Frontal cortex (tissue), 4 donors: Measurements from ENCODE around the gene MYBPC3. TPM values are rescaled to one million over a fixed set of nuclear protein-coding genes. Genes with fewer than 3 reads are reported as not detected.

Experiments used
- DNase-seq, 2 donors: peaks; one replicate each; pipeline ENCODE4 v3.0.0; 2012; ENCODE audit warnings: low spot score in 2 of 2
- FAIRE-seq: peaks from 2 replicates; lab custom pipeline; 2012; peaks lifted over from hg19 to GRCh38; lab: Jason Lieb, UNC
- total RNA-seq: library from RNA; depleted of rRNA; stranded (reverse); fragments of >200 nt; gene quantifications from one replicate; pipeline ENCODE4 v1.2.3, GENCODE V29; 2014
- donor health status: control.
- donor health status: control.
- donor health status: control.

Gene MYBPC3
- not detected for total RNA-seq

DNA sequence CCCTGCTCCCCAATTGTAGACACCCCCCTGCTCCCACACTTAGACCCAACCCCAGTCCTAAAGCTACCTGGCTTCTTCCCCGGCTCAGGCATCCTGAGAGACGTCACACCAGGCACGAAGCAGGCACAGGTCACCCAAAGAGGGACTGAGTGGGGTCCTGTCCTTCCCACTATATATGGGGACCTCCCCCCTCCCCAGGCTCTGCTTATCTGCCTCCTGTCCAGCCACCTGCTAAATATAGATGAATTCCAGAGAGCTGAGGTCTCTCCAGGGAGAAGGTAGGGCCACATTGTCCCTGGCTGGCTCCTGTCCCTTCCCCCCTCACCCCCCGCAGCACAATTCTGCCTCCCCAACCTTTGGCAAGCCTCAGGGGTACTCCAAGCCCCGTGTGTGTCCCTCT lies at the start of gene MYBPC3:
Gene MYBPC3, minus strand, starts transcription at position 147 of the 400 bp plus-strand sequence. Its CDS starts 55 bp downstream, at position 92.
- DNase-seq (no peak), FAIRE-seq (no peak)

DNA sequence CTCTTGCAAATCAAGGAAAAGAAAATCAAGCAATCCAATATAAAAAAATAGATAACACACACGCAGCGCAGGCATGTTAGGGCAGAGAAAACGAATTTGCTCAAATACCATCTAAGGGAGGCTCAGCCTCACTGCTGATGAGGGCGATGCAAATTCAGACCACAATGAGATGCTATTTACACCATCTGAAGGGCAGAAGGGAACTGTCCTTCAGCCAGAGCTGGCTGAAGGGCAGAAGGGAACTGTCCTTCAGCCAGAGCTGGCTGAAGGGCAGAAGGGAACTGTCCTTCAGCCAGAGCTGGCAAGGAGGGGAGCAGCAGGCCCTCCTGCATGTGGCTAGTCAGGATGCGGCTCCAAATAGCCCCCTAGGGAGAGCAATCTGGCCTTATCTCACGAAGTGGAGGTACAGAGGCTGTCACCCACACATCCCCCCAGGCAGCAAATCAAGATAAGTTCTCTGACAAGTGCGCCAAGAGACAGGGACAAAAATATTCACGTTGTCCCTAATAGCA lies 48.3 kb upstream of the MYBPC3 start:
- DNase-seq, result no peak
- FAIRE-seq, result no peak

DNA sequence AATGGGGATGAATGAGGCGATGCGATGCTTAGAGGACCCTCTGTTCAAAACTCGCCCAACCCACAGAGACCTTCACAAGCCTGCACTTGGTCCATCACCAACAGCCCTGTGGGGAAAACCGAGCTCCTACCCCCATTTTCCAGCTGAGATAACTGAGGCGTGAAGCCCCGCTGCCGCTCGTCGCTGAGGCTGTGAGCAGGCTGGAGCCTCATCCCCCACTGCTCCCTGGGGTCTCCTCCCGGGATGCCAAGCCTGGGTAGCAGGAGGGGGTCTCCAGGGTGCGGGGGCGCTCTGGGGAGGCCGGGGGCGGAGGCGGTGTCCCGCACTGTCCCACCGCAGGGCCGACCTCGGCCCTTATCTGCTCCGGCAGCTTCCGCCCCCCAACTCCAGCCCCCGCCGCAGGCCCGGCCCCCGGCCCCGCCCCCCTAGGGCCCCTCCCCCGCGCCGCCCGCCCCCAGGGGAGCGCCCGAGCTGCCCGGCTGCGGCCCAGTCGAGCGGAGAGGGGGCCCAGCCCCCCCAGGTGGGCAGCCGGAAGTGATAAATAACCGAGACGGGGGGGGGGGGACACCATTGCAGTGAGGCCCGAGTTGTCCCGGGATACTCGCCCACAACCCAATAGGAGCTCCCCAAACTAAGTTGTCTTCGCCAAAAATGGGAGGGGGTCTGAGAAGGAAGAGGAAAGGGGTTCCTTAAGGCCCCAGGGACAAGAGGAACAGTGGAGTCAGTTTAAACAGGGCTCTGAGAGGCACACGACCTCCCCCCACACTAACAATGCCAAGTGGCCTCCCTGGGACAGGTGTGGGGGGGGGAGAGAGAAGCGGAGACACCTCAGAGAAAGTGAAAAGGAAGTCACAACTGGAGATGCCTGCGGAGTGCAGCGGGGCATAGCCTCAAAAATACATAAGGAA lies 47.6 kb upstream of the MYBPC3 start:
- DNase-seq, result no peak
- FAIRE-seq, result no peak

DNA sequence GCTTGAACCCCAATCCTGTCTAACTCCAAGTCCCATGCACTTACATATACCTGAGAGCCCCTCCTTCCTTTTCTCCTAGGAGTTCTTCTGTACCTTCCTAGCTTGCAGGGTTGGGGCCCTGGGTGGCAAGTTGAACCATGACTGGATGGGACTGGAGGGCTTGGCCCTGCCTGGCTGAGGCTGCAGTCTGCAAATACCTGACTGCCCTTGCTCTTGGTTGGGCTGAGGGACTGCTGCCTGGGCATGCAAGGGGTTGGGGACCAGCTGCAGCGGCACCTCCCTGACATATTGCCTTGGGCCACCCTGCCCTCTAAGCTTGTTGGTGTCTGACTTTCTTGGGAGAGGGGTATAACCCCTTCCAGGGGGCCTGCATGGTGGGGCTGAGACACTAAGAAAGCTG lies 46.0 kb upstream of the MYBPC3 start:
- DNase-seq (no peak), FAIRE-seq (no peak)

DNA sequence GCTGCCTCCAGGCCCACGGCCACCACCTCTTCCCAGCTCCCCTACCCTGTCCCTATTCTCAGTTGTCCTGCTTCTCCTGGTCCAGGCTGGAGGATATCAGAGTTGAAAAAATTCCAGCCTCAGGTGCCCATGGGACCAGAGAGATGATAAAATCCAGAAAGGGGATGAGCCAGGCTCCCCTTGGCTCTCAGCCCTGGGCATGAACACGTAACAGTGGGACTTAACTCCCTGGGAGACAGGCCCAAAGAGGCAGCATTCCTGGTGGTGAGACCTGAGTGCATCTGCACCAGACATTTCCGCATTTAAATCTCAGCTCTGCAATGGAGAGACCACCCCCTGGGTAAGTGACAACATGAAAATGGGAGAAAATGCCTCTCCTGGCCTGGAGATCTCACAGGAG lies 45.5 kb upstream of the MYBPC3 start:
- FAIRE-seq, result no peak
- no peak for DNase-seq

DNA sequence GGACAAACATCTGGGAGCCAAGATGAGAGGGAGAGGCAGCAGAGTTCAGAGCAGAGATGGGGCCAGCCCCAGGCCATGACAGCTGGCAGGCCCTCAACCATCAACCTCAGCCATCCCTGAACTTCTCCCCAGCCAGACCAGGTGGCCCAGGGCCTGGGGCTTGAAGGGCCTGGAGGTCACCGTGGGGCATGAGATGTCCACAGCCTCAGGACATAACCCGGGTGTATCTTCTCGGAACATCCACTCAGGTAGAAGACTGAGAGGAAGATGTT lies 43.5 kb upstream of the MYBPC3 start:
- no peak for FAIRE-seq
- no peak for DNase-seq

DNA sequence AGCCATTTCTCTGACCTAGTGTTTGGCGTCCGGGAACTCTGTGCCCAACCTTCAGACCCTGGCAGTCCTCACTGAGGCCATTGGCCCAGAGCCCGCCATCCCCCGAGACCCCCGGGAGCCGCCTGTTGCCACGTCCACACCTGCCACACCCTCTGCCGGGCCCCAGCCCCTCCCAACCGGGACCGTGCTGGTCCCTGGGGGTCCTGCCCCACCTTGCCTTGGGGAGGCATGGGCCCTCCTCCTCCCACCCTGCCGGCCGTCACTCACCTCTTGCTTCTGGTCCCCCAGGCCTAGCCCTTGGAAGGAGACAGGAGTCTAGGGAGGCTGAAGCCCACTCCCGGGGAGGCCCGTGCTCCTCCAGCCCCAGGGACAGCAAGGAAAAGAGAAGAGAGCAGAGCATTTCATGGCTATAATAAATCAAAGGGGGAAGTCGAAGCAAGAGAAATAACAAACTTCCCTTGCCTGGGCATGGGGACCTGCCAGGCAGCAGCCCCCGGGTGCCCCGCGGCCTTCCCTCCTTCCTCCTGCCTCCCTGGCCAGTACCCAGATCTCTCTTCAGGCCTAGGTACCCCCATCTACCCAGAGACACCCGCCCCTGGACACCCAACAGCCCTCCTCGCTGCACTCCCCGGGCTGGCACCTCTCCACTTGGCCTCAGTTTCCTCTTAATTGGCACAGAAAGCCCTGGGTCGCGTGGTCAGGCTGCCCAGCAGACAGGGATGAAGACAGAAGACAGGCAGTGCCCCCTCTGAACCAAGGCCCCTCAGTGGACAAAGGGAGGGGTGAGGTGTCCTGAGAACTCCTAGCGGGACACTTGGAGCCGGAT lies 42.9 kb upstream of the MYBPC3 start:
- DNase-seq, result no peak
- no peak for FAIRE-seq

DNA sequence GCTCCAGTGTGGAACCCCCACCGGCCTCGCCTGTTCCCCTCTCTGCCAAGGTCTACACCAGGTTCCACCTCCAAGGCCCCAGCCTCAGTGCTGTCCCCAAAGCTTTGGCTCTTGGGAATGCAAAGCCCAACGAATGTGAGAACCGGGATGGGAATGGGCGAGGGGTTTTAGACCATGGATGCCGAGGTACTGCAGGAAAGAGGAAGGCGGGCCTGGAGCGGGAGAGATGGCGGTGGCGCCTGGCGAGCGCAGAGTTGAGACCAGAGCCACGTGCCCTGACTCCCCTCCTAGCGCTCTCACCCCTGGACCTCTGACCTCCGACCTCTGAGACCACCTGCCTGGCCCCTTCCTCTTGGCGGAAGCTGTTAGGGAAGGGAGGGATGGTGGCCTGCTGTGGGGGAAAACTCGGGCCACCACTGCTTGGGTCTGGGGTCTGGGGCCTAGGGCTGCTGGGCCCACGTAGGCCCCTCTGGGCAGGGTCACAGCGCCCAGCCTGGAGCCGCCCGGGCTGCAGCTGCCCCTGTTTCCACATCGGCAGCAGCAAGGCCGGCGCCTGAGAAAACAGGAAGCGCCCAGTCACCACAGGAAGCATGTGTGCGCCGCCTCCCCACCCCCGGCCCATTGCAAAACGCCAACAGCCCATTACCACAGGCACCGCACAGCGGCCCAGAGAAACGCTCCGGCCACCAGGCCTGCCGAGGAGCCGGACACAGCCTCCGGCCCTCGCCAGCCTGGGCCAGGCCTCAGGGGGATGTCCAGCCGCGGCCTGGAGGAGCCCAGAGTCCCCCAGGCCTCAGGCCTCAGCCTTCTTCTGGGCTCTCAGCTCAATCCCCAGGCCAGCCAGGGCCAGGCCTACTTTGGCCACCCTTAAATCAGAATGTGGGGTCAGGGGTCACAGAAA lies 42.1 kb upstream of the MYBPC3 start:
- DNase-seq (peak in 1 of 2 donors; percentile 66), FAIRE-seq (no peak)

DNA sequence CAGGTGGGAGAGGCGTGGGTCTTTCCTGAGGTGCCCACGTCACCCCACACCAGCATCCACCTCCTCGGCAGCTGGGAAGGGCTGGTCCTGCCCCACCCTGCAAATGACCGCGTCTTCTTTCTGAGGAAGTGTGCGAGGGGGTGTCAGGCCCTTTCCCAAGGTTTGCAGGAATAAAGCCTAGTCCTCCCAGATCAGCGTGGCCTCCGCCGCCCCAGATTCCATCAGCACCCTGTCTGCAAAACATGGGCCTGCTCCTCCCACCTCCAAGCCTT lies 41.5 kb upstream of the MYBPC3 start:
- DNase-seq (no peak), FAIRE-seq (no peak)

DNA sequence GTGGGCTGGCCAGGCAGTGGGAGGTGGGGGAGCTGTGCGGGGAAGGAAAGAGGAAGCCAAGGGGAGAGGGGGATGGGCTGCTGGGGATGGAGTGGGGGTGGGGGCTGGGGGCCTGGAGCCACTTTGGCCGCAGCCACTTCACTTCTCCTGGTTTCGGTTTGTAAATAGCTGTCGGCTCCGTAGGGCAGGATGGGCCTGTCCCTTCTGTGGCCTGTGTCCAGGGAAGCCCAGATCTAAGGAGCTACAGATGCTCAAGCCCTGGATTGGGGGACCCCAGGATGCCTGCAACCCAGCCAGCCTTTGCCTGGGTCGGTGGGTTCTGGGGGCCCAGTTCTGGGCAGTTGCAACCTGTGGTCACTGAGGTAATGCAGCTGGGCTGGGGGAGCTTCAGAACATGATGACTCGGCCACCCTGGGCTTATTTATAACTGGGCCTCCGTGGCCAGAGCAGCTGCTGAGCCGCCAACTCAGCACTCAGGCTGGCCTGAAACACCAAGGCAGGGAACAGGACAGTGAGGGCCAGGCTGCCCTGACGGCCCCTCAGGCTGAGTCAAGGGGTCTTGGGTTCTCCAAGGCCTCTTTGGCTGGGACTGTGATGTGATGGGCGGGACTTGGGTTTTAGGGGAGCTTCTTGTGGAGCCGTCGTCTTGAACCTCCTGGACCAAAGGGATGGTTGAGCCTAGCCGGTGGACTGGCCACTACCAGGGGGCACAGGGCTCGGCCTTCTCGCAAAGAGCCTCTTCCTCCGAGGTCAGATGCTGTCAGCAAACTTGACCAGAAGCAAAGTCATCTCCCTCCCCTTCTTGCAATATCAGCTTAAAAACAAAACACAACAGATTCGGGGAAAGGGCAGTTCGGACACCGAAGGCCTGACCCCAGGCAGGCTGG lies 40.9 kb upstream of the MYBPC3 start:
- no peak for DNase-seq
- FAIRE-seq, result no peak

DNA sequence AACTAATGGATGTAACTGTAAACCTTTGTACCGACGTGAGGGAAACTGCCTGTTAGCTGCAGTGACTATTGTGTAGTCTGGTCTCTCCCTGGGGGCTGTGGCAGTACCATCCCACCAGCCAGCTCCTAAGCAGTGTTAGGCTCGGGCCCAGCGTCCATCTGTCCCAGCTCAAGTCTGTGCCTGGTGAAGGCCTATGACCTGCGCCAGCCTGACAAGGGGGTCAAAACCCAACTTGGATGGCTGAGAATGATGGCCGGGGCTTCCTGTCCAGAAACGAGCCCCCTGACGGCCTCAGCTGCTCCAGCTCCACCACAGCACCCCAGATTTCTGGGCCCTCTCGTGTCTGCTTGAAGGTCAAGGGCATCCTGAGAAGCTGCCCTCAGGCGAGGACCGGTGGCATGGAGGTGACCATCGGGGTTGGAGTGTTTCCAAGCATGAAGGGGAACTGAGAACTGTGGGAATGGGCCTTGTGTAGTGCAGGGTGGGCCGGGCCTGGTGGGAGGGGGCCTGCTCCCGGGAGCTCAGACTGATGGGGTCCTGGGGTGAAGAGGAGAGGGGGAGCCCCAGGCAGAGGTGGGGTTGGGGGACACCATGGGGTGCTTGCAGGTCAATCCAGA lies 40.2 kb upstream of the MYBPC3 start:
- FAIRE-seq, result no peak
- DNase-seq, result no peak

DNA sequence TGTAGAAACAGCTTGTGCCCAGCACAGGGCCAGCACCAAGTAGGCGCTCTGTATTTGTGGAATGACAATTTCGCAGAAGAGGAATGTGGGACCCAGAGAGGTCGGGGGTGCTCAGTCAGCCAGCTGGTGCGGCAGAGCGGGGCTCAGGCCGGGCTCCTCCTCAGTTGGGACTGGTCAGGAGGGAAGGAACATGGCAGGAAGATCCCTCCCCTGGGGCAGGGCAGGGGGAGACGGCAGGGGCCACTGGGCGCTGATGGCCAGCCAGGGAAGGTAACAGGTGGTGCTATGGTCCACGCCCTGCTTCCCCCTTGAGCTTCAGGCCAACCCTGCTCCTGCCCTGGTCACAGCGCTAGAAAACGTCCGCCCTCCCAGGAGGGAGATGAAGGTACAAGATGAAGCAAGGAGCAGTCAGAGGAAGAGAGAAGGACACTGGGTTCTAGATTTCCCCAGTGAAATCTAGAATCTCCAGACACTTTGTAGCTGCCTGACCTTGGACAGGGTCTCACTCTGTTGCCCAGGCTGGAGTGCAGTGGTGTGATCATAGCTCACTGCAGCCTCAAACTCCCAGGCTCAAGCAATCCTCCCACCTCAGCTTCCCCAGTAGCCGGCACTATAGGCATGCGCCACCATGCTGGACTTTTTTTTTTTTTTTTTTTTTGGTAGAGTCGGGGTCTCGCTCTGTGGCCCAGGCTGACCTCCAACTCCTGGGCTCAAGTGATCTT lies 39.4 kb upstream of the MYBPC3 start:
- FAIRE-seq, result no peak

DNA sequence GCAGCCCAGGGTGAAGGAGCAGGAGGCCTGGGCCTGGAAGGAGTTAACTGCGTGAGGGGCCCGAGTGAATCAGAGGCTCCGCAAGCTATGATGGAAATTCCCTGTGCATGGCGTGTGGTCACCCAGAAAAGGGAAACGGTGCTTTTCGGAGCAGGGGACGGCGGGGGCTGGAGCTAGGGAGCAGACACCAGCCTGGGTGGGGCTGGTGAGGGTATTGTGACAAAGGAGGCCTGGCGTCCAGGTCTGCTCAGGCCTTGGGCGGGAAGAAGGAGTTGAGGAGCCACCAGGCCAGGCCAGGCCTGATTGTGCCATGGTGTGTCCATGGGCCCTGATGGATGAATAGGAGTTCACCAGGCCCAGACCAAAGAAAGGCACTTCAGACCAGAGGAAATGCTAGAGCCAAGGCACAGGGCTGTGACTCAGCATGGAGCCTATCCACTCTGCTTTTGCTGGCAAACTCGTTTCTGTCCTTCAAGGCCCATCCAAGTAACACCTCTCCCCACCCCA lies 38.6 kb upstream of the MYBPC3 start:
- FAIRE-seq, result no peak
- no peak for DNase-seq

More for the DNA sequence above, 39.4 kb upstream of the MYBPC3 start:
- DNase-seq, result no peak

DNA sequence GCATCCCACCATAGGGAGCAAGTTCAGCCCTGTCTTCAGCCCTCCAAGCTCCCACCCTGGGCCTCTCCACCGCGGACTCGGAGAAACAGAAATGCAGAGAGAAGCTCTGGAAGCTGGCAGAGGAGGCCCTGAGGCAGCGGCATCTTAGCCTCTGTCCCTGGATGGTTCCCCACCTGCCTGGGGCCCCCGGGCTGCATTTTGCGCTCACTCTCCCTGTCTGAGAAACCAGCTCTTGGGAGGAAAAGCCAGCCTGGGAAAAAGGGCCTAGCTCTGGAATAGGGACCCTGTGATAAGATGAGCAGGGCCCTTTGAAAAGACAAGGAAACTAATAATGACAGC lies 37.9 kb upstream of the MYBPC3 start:
- no peak for DNase-seq
- FAIRE-seq, result no peak

DNA sequence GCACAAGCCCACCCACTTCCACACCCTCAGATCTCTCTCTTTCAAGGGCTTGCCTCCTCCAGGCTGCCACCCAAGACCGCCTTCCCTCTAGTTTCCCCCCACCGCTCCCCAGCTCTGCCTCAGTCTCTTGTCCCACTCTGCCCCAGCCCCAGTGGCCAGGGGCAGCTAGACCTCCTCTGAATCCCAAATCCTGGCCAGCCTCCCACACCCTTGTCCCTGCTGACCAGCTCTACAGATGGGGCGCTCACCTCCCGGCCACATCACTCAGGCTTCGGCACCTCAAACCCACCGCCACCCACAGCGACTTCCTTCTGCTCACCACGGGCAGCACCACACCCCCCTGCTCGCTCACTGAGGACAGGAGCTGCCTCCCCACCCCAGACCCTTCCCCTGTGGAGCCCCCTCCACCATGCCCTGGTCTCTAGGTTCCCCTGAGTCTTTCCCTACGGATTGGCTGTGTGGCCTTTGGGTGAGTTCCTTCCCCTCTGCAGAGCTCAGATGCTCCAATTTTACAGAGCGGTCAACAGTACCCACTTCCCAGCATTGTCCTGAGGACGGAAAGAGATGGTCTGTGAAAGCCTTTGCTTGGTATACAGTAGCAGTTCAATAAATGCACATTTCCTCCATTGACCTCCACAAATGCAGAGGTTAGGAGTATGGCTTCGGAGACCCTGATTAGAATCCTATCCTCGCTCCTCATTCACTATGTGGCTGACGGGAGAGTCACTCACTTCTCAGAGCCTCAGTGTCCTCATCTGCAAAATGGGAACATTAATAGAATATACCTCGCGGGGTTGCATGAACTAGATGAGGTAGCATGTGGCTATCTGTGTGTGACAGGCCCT lies 37.3 kb upstream of the MYBPC3 start:
- DNase-seq, result no peak
- no peak for FAIRE-seq

DNA sequence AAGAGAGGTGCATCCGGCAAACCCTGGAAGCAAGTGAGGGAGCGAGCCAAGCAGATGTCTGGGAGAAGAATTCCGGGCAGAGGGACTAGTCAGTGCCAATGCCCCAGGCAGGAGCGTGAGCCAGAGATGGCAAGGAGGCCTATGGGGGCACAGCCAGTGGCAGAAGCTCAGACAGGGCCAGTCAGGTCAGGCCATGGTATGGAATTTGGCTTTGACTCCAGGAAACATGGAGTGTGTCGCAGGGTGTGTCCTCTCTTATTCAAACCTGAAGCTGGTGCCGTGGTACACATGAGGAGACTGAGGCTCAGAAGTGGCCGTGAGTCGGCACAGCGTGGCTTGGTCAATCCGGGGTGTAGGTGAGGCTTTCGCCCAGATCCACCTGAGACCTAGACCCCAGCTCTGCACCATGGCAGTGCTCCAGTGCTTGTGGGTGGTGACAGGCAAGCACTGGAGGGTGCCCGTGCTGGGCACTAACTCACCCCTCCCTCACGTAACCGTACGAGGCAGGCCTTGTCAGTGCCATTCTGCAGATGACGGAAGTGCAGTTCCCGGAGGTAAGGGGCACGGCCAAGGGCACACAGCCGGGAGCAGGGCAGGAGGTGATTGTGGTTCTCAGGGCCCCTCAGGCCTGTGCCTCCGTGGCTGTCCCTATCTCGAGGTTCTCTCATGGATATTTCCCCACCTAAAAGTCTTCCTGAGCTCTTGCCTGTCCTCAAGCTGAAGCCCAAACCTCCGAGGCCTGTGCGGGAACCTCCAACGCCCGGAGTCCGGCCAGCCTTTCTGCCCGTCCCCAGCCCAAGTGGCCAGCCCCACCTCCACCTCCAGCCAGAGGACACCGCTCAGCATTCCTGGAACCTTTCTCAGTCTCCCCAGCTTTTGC lies 36.4 kb upstream of the MYBPC3 start:
- DNase-seq (no peak), FAIRE-seq (no peak)
